LNCAP (cell line): Measurements from ENCODE around the gene GAB2.

Experiments used
- CTCF ChIP-seq: fragments of 450-650 bp; IDR thresholded peaks from 2 replicates; pipeline ENCODE4 v1.5.1; 2017; ENCODE audit warnings: mild to moderate bottlenecking

The GAB2 gene

GRCh38 chr11:78282821-78283220 is 134.8 kb downstream of the GAB2 start:
- no peak for TF ChIP-seq CTCF

- no peak for TF ChIP-seq CTCF
These were observed 136.1 kb downstream of the GAB2 start for GRCh38 chr11:78281511-78281910.

- TF ChIP-seq CTCF = no peak
These were observed 140.2 kb downstream of the GAB2 start for GRCh38 chr11:78277314-78277994.

- no peak for TF ChIP-seq CTCF
These were observed 141.3 kb downstream of the GAB2 start for GRCh38 chr11:78276311-78276710.

- no peak for TF ChIP-seq CTCF
These were observed 142.9 kb downstream of the GAB2 start for GRCh38 chr11:78274739-78275138.

GRCh38 chr11:78270971-78271370 is 146.6 kb downstream of the GAB2 start:
- no peak for TF ChIP-seq CTCF

- TF ChIP-seq CTCF = no peak
These were observed 147.8 kb downstream of the GAB2 start for GRCh38 chr11:78269806-78270205.
